ENCODE data around the gene NRROS.

NRROS gene

DNA sequence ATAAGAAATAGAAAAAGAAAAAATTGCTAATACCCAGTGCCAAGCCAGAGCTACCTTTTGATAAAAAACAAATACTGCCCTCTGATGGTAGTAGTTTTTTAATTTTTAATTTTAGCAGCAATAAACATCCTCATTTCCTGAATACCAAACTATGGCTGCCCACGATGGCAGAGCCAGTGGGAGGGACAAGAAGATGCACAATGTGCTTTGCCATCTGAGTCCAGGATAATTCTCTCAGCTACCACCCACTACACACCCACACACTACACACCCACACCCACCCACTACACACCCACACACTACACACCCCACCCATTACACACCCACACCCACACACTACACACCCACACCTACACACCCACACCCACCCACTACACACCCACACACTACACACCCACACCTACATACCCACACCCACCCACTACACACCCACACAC lies 54.7 kb downstream of the NRROS start:
- TF ChIP-seq CTCF (IDR thresholded peaks at IDR 0.05; ENCODE audit: low read depth, low read length): no peak
- peak; percentile 24 to 42 for DNase-seq (ENCODE audit: low read depth in 2 of 2)
- no peak overlapping the region for H3K4me3 ChIP-seq (replicated peaks in 1 of 2; ENCODE audit: low read depth in 2 of 2, low read length in 2 of 2)

GRCh38 chr3:196694941-196695848 lies 55.7 kb downstream of the NRROS start:
- no peak overlapping the region for H3K4me3 ChIP-seq (replicated peaks in 1 of 2; ENCODE audit: low read depth in 2 of 2, low read length in 2 of 2)
- no peak for DNase-seq (ENCODE audit: low read depth in 2 of 2)
- no peak for TF ChIP-seq CTCF (IDR thresholded peaks at IDR 0.05; ENCODE audit: low read depth, low read length)

DNA sequence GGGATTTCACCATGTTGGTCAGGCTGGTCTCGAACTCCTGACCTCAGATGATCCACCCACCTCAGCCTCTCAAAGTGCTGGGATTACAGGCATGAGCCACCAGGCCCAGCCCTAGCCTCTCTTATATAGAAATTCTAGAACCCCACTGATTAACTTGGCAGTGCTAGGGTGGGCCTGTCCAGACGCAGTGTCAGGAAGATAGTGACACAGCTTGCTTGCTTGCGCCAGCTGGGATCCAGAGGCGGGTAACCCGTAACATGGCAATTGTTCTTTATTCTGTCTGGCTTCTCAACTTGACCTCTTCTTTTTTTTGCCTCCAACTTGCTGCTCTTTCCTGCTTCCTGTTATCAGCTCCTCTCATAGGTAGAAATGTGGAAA lies 56.3 kb downstream of the NRROS start:
- H3K4me3 ChIP-seq (replicated peaks in 1 of 2; ENCODE audit: low read depth in 2 of 2, low read length in 2 of 2): no peak overlapping the region
- DNase-seq (ENCODE audit: low read depth in 2 of 2): no peak
- no peak for TF ChIP-seq CTCF (IDR thresholded peaks at IDR 0.05; ENCODE audit: low read depth, low read length)

DNA sequence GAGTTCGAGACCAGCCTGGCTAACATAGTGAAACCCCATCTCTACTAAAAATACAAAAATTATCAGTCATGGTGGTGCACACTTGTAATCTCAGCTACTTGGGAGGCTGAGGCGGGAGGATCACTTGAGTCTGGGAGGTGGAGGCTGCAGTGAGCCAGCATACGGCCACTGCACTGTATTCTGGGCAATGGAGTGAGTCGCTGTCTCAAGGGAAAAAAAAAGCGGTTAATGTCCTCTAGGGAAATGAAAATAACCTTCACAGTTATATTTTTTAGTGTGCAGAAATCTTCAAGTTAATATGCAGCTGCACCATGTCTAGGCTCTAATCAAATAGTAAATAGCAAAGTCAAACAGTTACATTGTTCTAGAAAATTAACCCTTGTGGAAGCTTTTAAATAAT lies 57.8 kb downstream of the NRROS start:
- no peak overlapping the region for H3K4me3 ChIP-seq (replicated peaks in 1 of 2; ENCODE audit: low read depth in 2 of 2, low read length in 2 of 2)
- peak in 1 of 2 donors; percentile 33 for DNase-seq (ENCODE audit: low read depth in 2 of 2)
- TF ChIP-seq CTCF (IDR thresholded peaks at IDR 0.05; ENCODE audit: low read depth, low read length): no peak

DNA sequence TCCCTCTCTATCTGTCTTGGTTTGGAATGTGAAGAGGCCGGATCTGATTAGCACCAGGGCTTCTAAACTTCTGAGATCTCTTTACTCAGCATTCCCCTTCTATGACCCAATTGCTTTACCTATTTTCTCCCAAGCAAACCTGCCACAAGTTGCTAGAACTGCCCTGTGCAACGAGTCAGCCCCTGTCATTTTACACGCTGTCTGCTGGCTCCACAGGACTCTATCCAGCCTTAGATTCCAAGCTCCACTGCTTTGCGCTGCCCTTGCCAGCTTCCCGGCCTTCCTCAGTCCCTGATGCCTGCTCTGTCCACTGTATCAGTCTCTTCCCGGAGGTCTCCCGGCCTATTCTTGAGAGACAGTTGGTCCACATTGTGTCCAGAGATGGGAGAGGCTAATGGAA lies 60.3 kb downstream of the NRROS start:
- no peak overlapping the region for H3K4me3 ChIP-seq (replicated peaks in 1 of 2; ENCODE audit: low read depth in 2 of 2, low read length in 2 of 2)
- no peak for TF ChIP-seq CTCF (IDR thresholded peaks at IDR 0.05; ENCODE audit: low read depth, low read length)
- DNase-seq (ENCODE audit: low read depth in 2 of 2): no peak

DNA sequence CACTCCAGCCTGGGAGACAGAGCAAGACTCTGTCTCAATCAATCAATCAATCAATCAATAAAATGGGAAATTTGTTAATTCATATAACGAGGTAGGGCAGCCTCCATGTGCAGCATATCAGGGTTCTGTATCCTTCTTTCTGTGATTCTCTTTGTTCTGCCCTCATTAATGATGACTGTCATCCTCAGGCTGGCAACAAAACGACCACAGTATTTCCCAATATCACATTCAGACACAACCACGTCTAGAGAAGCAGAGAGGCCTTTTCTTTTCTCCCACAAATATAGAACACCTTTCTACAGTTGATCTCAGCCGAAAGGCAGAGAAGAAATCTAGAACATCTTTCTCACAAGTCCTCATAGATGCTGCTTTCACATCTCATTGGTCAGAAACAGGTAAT lies 61.3 kb downstream of the NRROS start:
- no peak for TF ChIP-seq CTCF (IDR thresholded peaks at IDR 0.05; ENCODE audit: low read depth, low read length)
- DNase-seq (ENCODE audit: low read depth in 2 of 2): no peak
- no peak overlapping the region for H3K4me3 ChIP-seq (replicated peaks in 1 of 2; ENCODE audit: low read depth in 2 of 2, low read length in 2 of 2)
